DMS53 treated with DMSO at 0.1 percent for 48 hours (cell line): ENCODE results near the gene GCK.
"Not testable (repeated sequence)": the region's sequence is repeated elsewhere in the genome, so short reads cannot be mapped to it uniquely, and the experiment has no call there.

Experiments used
- DNase-seq: peaks from one replicate; lab custom pipeline; 2025; ENCODE audit not compliant: unreplicated experiment; lab: John Stamatoyannopoulos, UW

GCK gene

DNA sequence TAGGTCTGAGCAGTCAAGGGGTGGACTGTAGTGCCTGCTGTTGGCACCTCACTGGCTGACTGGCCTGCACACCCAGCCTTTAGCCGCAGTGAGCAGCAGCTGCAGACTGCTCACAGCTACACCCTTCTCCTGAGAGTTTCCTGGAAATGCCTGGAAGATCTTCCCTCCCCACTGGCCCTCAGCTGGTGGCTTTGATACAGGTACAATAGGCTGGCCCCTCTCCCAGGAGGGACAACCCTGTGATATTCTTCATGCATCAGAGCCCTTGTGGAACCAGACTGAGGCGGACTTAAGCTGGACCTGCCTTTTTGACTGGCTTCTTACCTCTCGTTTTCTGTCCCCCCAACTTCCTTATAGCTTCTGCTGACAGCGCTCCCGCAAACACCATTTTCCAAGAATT is 6.4 kb downstream of the GCK start:
- no peak for DNase-seq

DNA sequence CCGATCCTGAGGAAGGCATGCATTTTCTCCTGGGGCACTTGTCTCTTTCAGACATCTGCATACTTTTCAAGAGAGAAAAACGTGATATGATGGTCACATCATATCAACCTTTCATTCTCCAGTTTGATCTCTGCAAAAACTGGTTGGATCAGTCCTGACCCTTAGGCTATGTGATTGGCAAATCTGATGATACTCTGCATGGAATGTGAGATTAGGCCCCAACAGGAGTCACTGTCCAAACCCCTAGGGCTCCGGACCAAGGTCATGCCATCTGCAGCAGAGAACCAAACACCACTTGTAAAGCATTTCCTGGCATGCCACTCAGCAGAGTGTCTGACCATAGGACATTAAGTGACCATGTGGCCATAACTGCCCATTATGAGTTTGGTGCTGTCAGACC is 8.6 kb downstream of the GCK start:
- DNase-seq, result no peak

DNA sequence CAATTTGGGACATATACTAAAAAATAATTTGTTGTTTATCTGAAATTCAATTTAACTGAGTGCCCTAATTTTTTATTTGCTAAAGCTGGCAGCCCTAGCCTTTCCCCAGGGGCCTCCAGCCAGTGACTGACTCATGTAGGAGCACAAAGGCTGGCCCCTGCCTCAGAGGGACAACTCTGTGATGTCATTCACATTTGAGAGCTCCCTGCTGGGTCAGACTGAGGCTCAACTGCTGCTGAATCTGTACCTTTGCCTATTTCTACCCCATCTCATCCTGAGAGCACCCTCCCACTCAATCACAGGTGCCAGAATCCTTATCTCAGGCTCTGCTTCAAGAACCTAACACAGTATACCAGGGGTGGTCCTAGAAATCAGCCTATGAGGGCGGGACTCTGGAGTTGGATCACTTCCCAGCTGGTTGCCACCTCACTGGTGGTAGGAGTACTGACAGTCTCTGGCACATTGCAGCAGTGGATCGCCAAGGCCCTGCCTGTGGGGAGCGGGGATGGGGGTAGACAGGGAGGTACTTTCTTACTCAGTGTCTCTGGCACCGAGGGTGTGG is 11.6 kb downstream of the GCK start:
- no peak for DNase-seq

DNA sequence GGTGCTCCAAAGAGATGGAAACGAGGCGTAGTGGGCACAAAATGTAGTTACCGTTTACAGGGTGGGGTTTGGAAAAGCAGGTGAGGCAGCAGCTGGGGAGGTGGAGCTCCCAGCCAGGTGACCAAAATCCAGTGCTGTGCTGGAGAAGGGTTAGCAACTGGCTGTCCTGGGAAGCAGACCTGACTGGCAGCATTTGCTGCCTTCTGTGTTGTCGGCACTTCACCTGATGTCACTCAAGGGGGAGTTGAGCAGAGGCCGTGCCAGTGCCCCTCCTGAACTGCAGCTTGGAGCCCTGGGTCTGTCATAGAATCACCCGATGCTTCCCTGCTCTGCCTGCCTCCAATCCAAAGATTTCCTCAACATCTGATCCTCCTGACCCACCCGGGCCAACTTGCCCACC is 12.8 kb downstream of the GCK start:
- DNase-seq, result no peak

DNA sequence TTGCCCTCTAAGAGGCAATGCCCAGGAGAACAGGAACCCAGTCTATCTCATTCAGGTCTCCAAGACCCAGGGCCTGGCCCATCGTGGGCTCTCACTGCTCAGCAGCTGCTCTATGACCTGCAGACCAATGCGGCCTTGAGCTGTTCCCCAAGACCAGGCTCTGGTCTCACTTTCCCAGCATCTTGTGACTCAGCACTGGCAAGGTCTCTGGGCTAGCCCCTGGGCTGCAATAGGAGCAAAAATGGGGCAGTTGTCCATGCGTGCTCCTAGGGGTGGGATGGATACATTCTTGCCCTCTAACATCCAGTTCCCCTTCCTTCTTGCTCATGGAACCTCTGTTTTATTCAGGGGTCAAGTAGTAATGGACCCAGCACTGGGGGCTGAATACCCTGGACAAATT is 13.5 kb downstream of the GCK start:
- DNase-seq, result no peak

DNA sequence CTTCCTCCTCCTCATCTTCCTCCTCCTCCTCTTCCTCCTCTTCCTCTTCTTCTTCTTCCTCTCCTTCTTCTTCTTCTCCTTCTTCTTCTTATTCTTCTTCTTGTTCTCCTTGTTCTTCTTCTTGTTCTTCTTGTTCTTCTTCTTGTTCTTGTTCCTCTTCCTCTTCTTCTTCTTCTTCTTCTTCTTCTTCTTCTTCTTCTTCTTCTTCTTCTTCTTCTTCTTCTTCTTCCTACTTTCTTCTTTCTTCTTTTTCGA is 14.6 kb downstream of the GCK start:
- not testable (repeated sequence) for DNase-seq

DNA sequence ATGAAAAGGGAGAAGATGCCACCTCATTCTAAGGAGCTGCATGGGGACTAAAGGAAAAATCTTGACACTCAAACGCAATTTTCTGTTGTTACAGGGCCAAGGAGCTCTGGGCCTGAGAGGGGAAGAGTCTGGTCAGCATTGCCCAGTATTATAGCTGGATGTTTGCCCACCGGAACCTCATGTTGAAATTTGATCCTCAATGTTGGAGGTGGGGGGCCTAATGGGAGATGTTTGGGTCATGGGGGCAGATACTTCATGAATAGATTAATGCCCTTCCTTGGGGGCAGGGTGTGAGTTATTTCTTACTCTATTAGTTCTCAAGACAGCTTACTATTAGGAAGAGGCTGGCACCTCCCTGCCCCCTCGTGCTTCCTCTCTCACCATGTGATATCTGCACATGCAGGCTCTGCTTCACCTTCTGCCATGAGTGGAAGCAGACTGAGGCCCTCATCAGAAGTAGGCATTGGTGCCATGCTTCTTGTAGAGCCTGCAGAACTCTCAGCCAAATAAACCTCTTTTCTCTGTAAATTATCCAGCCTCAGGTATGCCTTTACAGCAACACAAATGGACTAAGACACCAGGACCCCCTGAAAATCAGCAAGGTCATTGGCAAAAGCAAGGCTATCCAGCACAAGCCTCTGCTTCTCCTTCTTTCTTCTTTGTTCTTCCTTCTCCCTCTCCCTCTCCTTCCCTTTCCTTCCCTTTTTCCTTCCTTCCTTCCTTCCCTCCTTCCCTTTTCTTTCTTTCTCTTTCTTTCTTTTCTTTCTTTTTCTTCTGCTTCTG is 15.1 kb downstream of the GCK start:
- no peak for DNase-seq

DNA sequence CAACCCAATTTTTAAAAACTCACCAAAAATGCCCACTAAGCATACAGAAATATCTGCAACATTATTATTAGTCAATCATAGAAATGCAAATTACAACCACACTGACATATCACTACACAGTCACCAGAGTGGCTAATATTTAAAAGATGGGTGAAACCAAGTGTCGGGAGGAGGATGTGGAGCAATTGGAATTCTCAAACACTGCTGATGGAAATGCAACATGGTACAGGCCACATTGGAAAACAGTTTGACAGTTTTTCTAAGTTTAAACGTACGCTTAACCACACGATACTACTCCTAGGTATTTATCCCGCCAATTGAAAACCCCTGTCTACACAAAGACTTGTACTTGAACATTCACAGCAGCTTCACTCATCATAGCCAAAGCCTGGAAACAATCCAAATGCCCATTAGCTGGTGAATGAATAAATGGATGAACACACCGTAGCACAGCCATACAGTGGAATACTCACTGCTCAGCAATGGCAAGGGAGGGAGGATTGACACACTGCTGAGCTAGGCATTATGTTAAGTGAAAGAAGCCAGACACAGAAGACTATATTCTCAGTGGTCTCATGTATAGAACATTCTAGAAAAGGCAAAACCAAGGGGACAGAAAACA is 16.3 kb downstream of the GCK start:
- DNase-seq, result no peak

DNA sequence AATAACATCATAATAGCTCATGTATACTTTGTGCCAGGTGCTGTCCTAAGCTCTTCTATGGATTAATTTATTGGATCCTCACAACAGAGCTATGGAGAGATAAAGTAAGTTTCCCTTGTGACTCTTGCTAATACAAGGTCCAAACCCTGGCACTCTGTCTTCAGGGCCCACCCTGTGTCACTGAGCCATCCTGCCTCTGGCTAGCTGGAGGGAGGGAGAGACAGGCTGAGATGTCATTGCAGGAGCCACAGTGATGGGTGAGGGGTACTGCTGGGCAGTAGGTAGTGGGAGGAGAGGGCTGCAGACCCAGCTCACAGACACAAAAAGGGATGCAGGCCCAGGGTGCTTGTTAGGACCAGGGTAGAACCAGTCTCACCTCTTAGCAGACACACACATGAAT is 16.9 kb downstream of the GCK start:
- DNase-seq, result no peak

DNA sequence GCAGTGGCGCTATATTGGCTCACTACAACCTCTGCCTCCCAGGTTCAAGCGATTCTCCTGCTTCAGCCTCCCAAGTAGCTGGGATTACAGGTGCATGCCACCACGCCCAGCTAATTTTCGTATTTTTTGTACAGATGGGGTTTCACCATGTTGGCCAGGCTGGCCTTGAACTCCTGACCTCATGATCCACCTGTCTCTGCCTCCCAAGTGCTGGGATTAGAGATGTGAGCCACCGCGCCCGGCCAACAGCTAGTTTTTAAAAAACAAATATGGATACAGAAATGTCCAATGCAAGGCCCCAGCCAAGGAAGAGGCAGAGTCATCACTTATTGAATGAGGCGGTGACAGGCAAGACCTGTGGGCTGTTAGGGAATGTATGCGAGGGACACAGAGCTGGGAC is 17.3 kb downstream of the GCK start:
- DNase-seq, result not testable (repeated sequence)

DNA sequence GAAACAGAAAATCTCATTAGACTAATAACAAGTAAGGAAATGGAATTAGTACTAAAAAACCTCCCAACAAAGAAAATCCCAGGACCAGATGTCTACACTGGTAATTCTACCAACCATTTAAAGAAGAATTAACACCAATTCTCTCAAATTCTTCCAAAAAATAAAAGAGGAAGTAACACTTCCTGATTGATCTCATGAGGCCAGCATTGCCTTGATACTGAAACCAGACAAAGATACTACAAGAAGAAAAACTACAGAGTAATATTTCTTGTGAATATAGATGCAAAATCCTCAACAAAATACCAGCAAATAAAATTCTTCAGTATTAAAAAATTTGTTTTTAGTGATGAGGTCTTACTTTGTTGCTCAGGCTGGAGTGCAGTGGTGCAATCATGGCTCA is 21.3 kb downstream of the GCK start:
- DNase-seq, result no peak

DNA sequence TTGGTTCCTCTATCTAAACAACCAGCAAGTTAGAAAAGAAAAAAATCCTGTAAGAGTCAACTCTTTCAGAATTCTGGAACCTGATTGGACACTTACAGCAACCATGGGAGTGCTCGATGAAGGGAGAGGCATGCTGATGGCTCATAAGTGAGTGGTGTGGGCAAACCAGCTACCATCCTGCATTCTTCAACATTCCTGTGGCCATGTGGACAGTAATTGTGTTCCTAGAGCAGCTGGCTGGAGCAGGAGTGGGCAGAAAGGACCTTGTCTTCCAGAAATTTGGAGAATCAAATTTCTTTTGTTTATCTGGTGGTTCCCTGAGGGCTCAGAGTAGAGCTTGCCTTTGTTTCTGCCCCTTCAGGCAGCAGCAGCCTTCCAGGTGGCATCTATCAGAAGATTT is 25.6 kb downstream of the GCK start:
- DNase-seq, result no peak

DNA sequence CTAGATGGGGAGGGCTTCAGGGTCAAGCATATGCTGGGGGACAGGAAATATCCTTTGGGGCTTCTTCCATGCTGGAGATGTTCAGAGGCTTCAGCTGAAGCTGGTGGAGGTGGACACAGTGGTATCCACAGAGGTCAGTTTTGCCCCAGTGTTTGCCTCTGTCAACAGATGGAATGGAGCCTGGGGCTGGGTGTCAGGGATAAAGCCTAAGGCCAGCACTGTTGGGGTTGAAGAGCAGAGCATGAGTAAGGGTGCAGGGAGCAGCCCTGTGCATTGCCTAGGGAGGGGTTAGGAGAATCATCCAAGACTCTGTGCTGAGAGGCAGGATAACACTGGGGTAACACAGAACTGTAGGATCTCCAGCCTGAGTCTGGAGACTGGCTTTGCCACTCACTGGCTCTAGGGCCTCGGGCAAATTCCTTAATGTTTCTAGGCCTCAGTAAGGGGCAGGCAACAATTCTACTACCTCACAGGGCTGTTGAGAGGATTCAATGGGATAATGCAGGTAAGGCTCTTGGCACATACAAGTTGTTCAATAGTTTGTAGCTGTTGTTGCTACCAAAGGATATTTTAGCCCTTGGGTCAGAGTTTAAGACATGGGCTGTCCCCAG is 26.3 kb downstream of the GCK start:
- DNase-seq, result no peak

DNA sequence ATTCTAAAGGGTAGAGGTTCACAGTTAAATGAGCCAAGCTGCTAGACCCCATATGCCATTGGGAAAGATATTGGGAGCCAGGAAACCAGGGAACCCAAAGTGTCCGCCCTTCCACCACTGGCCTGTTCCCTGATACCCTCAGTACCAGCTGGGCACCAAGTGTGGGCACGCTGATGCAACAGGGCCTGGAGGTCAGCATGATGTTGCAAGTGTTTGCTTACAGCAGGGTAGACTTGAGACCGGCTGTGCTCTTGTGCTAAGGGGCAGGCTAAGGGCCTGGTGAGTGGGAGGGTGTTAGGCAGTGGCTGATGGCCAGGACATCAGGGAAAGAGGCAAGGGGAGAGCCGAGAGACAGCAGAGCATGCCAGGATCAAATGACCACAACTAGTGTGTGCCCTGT is 27.1 kb downstream of the GCK start:
- DNase-seq, result no peak

DNA sequence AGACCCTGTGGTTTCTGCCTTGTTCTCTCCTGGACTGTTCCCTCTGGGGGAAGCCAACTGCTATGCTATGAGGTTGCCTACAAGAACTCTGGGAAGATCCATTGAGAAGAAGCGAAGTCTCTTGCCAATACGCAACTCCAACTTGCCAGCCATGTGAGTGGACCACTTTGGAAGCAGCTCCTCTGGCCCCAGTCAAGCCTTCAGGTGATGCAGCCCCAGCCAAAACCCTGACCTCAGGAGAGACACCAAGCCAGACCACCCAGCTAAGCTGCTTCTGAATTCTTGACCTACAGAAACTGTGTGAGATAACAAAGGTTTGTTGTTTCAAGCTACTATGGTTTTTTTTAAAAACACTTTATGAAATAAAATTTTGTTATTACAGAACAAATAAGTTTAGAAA is 27.9 kb downstream of the GCK start:
- DNase-seq, result no peak

DNA sequence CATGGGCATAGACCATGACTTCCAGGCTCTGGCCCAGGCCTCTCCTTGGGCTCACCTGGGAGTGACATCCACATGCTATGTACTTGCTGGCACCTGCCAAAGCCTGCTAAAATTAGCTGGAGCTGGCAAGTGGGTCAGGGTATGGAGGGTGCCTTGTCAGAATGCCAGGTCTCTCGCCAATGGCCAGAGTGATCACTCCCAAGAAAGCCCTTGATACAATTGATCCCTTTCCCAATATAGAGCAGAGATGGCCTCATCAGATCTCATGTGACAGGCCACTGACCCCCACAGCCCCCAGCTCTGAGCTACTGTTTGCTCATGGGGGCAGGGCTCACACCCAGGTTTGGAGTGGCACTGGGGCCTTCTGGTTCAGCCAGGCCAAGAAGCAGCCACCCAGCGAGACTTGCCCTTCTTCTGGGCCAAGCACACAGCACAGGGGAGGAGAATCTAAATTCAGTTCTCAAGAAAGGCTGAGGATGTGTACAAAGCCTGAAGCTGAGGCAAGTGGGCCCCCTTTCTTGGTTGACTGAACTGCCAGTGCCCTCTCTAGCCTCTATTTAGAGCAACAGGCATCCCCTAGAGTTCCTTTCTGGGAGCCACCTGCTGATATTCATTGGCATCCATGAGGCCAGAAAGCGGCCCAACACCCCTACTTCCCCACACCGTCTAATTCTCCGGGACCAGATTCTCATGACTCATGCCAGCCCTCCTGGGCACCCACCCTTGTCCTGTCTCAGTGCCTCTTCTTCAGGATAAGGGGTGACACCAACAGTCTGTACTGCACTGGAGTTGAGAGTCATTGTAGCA is 29.2 kb downstream of the GCK start:
- DNase-seq, result no peak

DNA sequence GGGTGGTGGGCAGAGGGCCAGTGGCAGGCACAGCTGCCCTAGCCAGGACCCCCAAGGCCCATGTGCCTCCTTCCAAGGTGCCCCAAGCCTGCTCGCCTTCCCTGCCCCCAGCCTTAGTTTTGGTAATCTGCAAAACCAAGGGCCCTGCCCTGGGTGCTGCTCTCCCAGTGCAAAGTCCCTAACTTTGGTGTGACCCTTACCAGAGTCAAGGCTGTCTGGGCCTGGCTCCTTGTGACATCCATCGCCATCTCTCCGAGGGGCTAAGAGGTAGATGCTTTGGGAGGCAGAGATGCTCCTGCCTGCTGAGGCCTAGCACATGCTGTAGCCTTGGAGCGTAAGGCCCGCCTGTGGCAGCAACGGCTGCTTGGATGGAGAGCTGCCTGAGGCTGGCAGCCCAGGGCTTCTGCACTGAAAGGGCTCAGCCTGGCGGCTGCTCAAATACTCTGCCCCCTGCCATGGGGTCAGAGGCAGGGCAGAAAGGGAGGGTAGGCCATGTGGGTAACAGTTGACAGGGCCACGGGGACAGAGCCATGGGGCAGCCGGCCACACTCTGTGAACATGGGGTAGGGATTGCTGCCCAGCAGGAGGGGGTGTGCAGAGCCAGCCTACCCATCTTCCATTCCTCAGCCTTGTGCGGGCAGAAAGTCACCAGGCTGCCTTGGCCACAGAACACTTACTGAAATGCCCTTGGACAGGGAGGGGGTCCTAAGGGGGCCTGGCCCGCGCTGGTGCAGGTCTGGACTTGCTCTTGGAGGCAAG is 30.2 kb downstream of the GCK start:
- DNase-seq, result no peak

DNA sequence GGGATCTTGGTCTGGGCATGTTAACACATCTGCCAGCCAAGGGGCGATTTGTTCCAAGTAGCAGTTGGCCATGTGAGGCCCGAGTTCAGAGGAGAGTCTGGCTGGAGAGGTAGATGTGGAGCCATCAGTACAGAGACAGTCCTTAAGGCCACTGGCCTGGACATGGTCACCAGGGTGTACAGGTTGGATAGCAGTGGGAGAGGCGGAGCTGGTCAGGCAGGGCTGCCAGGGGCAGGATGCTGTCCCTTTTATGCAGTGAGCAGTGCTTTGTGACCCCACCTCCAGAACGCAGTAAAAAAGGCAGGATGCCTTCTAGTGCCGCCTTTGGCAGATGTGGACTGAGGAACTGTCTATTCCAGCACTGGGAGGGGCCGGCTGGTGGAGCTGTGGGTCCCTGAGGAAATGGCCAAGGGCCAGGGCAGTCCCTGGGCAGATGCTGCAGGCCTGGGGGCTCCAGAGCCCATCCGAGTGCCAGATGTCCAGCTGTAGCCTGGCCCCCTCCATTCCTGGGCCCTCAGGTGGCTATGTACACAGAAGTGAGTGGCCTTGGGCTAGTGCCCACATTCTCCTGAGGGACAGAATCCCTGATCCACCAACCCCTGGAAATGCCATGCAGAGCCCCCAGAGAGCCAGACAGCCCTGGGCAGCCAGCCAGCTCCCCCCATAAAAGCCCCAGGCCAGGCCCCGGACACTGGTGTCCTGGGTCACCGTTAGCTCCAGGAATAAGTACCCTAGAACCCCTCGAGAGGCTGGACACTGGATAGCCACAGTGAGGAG is 31.0 kb downstream of the GCK start:
- DNase-seq, result no peak

DNA sequence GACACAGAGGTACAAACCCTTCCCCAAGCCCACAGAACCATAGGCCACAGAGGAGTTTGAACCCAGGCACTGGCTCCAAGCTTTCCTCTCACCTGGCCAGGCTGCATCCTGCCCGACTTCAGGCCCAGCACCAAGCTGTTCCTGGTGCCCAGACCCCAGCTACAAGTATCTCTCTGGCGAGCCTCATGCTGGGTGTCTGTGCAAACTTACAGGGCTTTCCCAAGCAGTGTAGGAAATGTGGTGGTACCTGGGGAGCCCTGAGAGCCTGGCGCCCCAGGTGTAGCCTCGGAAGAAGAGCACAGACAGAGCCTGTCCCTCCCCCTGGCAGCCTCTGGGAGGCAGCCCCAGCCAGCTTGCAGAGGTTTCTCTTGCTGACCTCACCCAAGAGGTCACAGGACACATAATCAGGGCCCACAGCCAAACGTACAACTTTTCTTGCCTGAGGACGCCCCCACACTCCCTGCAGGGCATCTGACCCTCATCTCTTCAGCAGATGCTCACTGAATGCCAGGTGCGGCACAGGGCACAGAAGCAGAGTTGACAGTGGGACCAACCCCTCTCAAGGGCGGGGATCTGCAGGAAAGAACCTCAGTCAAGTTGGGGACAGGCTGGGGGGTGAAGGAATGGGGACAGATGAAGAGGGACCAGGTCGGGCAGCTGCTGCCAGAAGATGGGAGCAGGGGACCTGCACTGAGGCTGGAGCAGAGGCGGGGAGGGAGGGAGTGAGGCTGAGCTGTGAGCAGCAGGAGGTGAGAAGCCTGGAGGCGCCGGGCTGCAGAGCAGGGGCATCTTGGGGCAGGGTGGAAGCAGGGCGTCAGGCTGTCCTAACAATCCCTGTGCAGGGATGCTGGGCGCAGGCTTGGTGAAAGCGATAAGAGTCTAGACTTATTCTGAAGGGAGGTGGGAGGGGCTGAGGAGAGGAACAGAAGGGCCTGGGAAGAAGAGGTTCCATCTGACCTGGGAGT is 31.8 kb downstream of the GCK start:
- no peak for DNase-seq
